Heart right ventricle (tissue), 16 donors: ENCODE measurements around the gene COPS7A. TPM values are rescaled to one million over a fixed set of nuclear protein-coding genes. Genes with fewer than 3 reads are reported as not detected.
A peak's percentile ranks its signal among the peaks of the same experiment; 100 is the strongest.

Experiments
- ATAC-seq, 8 donors: fragments of 200-7000 bp; cut with Tn5 transposase; one replicate each; pipeline ENCODE4 v1.9.1; 2020; ENCODE audit warnings: mild to moderate bottlenecking in 8 of 8, moderate library complexity in 8 of 8, moderate number of reproducible peaks in 1 of 8
- DNase-seq, 2 donors: peaks; one replicate each; pipeline ENCODE4 v3.0.0-alpha.2; 2020
- H3K27ac ChIP-seq, 10 donors: fragments of 200-600 bp; sonication (generic) in 2 of 10; one replicate each; pipeline versions ENCODE4 v1.5.0 to v1.8.0; 2020 to 2022; ENCODE audit warnings: mild to moderate bottlenecking in 3 of 10
- H3K27me3 ChIP-seq, 7 donors: fragments of 200-600 bp; one replicate each; pipeline ENCODE4 v1.8.0; 2021 to 2022; ENCODE audit warnings: mild to moderate bottlenecking in 2 of 7
- H3K36me3 ChIP-seq, 9 donors: fragments of 200-600 bp; sonication (generic) in 1 of 9; one replicate each; pipeline versions ENCODE4 v1.5.0 to v1.8.0; 2020 to 2022; ENCODE audit warnings: mild to moderate bottlenecking in 2 of 9
- H3K4me1 ChIP-seq, 9 donors: fragments of 200-600 bp; sonication (generic) in 1 of 9; one replicate each; pipeline versions ENCODE4 v1.5.0 to v1.8.0; 2020 to 2022; ENCODE audit warnings: mild to moderate bottlenecking in 4 of 9
- H3K4me3 ChIP-seq, 10 donors: fragments of 200-600 bp; sonication (generic) in 2 of 10; one replicate each; pipeline versions ENCODE4 v1.5.0 to v1.8.0; 2020 to 2022; ENCODE audit warnings: mild to moderate bottlenecking in 7 of 10, moderate library complexity in 2 of 10
- H3K9me3 ChIP-seq, 11 donors: fragments of 200-600 bp in 10 of 11; sonication (generic) in 2 of 11; one replicate each; pipeline versions ENCODE4 v1.5.0 to v1.8.0; 2013 to 2022; ENCODE audit warnings: mild to moderate bottlenecking in 2 of 11, control low read depth in 1 of 11, moderate library complexity in 1 of 11
- CTCF ChIP-seq, 9 donors: fragments of 200-600 bp; sonication (generic) in 2 of 9; IDR thresholded peaks; one replicate each; pipeline versions ENCODE4 v1.5.0 to v1.8.0; 2021 to 2022; ENCODE audit warnings: antibody characterized with exemption in 9 of 9, mild to moderate bottlenecking in 5 of 9, moderate library complexity in 1 of 9
- WGBS, 2 donors: extraction: QIAGEN DNeasy Blood & Tissue Kit; methylation state at CpG; one replicate each; pipeline ENCODE4 v1.1.7; 2013; ENCODE audit warnings: inconsistent platforms in 1 of 2; 5-methylcytosine and 5-hydroxymethylcytosine counted together
- intact Hi-C, 10 donors: fragments of 100-400 bp; cut with DNase I; formaldehyde crosslinking; loops; one replicate each; pipeline versions ENCODE4 v1.11.1 to v1.14.2; 2022
- polyA plus RNA-seq, 2 donors: library from polyadenylated mRNA; stranded (reverse); fragments of 200-250 nt; gene quantifications; one replicate each; pipeline ENCODE4 v1.2.3, GENCODE V29; 2013
- total RNA-seq, 10 donors: library from RNA; stranded (reverse); fragmentation: NEBNext Ultra II Directional in 3 of 10; extraction: Animal tissue kit (Norgen Biotek cat#: 25700) in 3 of 10; gene quantifications; one replicate each; pipeline versions ENCODE4 v1.2.1 to v1.2.4, GENCODE V29; 2021 to 2023
- donor health status: Arrhythmogenic right ventricular cardiomyopathy.
- donor health status: ischemic (EF 13 %, LVEDD 7.1; RV severe dilation, severe dysfunction).
- donor health status: healthy with polysubstance abuse.
- donor health status: DM: no; HTN: yes; CAD: no.
- donor health status: DM: no; HTN: no; CAD: no.
- donor health status: ischemic (EF 25% LVEDD 6.9; RV normal size, moderate dysfunction).
- donor health status: ischemic (EF 25% LVEDD 5.7; RV mildly dilated, moderate dysfunction).
- donor health status: healthy.
- donor health status: DM: yes; HTN: yes; CAD: no.
- donor health status: Ischemic cardiomyopathy.
- donor health status: ischemic (EF 35%, LVEDD 5.7; RV mildly dilated, moderate dysfunction).
- donor health status: nonischemic (EF 11% LVEDD 7.7; RV severe dilation, severe dysfunction).
- donor health status: DM: yes; HTN: yes; CAD: no.
- donor health status: PGD.
- donor health status: ischemic (EF 29% LVEDD 5.4; RV normal size, mild dysfunction).
- donor health status: nonischemic (EF 23%, LVEDD 6.1; RV moderate dilation, normal function).

The COPS7A gene
- total and polyA plus RNA-seq, 12 donors = 31.1 to 91.5 (median 77.9) TPM

GRCh38 chr12:6779708-6780432 is 56.0 kb downstream of the COPS7A start:
- TF ChIP-seq CTCF (IDR thresholded peaks at IDR 0.05) = no peak
- Histone ChIP-seq H3K27ac (peak overlapping the region in 1 of 10 donors; percentile 60), H3K36me3 (peaks cover 0 to 7% (median 0%) of the 10 kb centered on the region in 9 donors), H3K4me1 (peaks cover 0 to 26% (median 20%) of the 10 kb centered on the region in 9 donors), H3K9me3 (no peaks in the 10 kb centered on the region), H3K4me3 (no peak overlapping the region), H3K27me3 (peaks cover 0 to 30% (median 0%) of the 10 kb centered on the region in 7 donors)
- no peak for DNase-seq
- intact Hi-C loops = loop anchor here (1.0 to 5.0 kb wide), 10 partner anchors 26 to 163 kb away; partner anchors contain the start of genes MLF2 (in 5 of the 10), GPR162 (in 2 of the 10) and P3H3 (in 1 of the 10)
- WGBS, 2 donors = 91 to 92% methylated on average over 6 of the region's 6 CpGs
- no peak for ATAC-seq

- no peak for TF ChIP-seq CTCF (IDR thresholded peaks at IDR 0.05)
- H3K27ac ChIP-seq = no peak overlapping the region
- peaks cover 0 to 23% (median 0%) of the 10 kb centered on the region in 7 donors for H3K27me3 ChIP-seq
- DNase-seq = no peak
- no peaks in the 10 kb centered on the region for H3K9me3 ChIP-seq
- H3K4me1 ChIP-seq = peaks cover 0 to 31% (median 21%) of the 10 kb centered on the region in 9 donors
- WGBS, 2 donors = 85 to 88% methylated on average over 6 of the region's 6 CpGs
- no peak for ATAC-seq
- H3K36me3 ChIP-seq = peaks cover 0 to under 1% (median 0%) of the 10 kb centered on the region in 9 donors
- intact Hi-C loops = loop anchor here in 2 of 10 donors (5.0 kb wide), 2 partner anchors 42 to 43 kb away; partner anchors contain the start of gene GPR162 (in 1 of the 2)
- no peak overlapping the region for H3K4me3 ChIP-seq
These were observed 56.7 kb downstream of the COPS7A start for GRCh38 chr12:6780573-6780972.

Other genes starting within 250 kb of the COPS7A start
- gene MRPL51, start 230.8 kb upstream of the COPS7A start, total RNA-seq = 100 to 1,000 TPM; 232 to 300 (median 255) TPM
- 100 to 1,000 TPM; 123 to 181 TPM for gene MRPL51, start 230.8 kb upstream of the COPS7A start, polyA plus RNA-seq
- 10 to 100 TPM in 8 of 10 donors, 1 to 10 TPM in 2; 8.4 to 18.8 (median 13.1) TPM for gene NCAPD2, start 229.9 kb upstream of the COPS7A start, total RNA-seq
- 1 to 10 TPM; 5.4 to 5.8 TPM for gene NCAPD2, start 229.9 kb upstream of the COPS7A start, polyA plus RNA-seq
- gene GAPDH, start 189.5 kb upstream of the COPS7A start, total RNA-seq = 1,000 to 10,000 TPM; 4,081 to 7,888 (median 4,666) TPM
- 1,000 to 10,000 TPM; 5,840 to 6,426 TPM for gene GAPDH, start 189.5 kb upstream of the COPS7A start, polyA plus RNA-seq
- gene IFFO1, start 168.0 kb upstream of the COPS7A start, total RNA-seq = 10 to 100 TPM; 10.5 to 21.6 (median 17.3) TPM
- gene IFFO1, start 168.0 kb upstream of the COPS7A start, polyA plus RNA-seq = 10 to 100 TPM; 14.3 to 30.5 TPM
- 10 to 100 TPM; 11.1 to 29.2 (median 15.3) TPM for gene NOP2, start 155.8 kb upstream of the COPS7A start, total RNA-seq
- 10 to 100 TPM; 18.5 to 31.1 TPM for gene NOP2, start 155.8 kb upstream of the COPS7A start, polyA plus RNA-seq
- 100 to 1,000 TPM; 125 to 201 (median 153) TPM for gene CHD4, start 116.7 kb upstream of the COPS7A start, total RNA-seq
- 100 to 1,000 TPM; 129 to 265 TPM for gene CHD4, start 116.7 kb upstream of the COPS7A start, polyA plus RNA-seq
- 10 to 100 TPM in 1 of 10 donors, 1 to 10 TPM in 9; 2.1 to 10.0 (median 4.4) TPM for gene LPAR5, start 88.1 kb upstream of the COPS7A start, total RNA-seq
- 1 to 10 TPM; 1.7 to 4.4 TPM for gene LPAR5, start 88.1 kb upstream of the COPS7A start, polyA plus RNA-seq
- gene ACRBP, start 76.6 kb upstream of the COPS7A start, total RNA-seq = 1 to 10 TPM in 4 of 10 donors, under 1 TPM in 5, not detected in 1; 0.25 to 4.1 (median 0.79) TPM
- under 1 TPM; 0.29 to 0.43 TPM for gene ACRBP, start 76.6 kb upstream of the COPS7A start, polyA plus RNA-seq
- gene ING4, start 60.9 kb upstream of the COPS7A start, total RNA-seq = 10 to 100 TPM; 17.7 to 32.5 (median 22.6) TPM
- 10 to 100 TPM; 20.0 to 25.5 TPM for gene ING4, start 60.9 kb upstream of the COPS7A start, polyA plus RNA-seq
- gene ZNF384, start 34.7 kb upstream of the COPS7A start, total RNA-seq = 10 to 100 TPM; 25.1 to 36.0 (median 29.0) TPM
- 10 to 100 TPM; 17.6 to 23.7 TPM for gene ZNF384, start 34.7 kb upstream of the COPS7A start, polyA plus RNA-seq
- under 1 TPM in 4 of 10 donors, not detected in 6; 0.12 to 0.54 (median 0.25) TPM for gene PIANP, start 23.2 kb upstream of the COPS7A start, total RNA-seq
- under 1 TPM; 0.22 to 0.58 TPM for gene PIANP, start 23.2 kb upstream of the COPS7A start, polyA plus RNA-seq
- gene MLF2, start 29.1 kb downstream of the COPS7A start, total RNA-seq = 100 to 1,000 TPM; 135 to 182 (median 148) TPM
- 100 to 1,000 TPM; 108 to 197 TPM for gene MLF2, start 29.1 kb downstream of the COPS7A start, polyA plus RNA-seq
- 100 to 1,000 TPM in 5 of 10 donors, 10 to 100 TPM in 5; 73.3 to 194 (median 96.0) TPM for gene PTMS, start 42.3 kb downstream of the COPS7A start, total RNA-seq
- gene PTMS, start 42.3 kb downstream of the COPS7A start, polyA plus RNA-seq = 100 to 1,000 TPM; 289 to 361 TPM
- gene LAG3, start 48.5 kb downstream of the COPS7A start, total RNA-seq = 1 to 10 TPM in 1 of 10 donors, under 1 TPM in 7, not detected in 2; 0.16 to 2.1 (median 0.26) TPM
- 1 to 10 TPM in 1 of 2 donors, under 1 TPM in 1; 0.13 to 1.2 TPM for gene LAG3, start 48.5 kb downstream of the COPS7A start, polyA plus RNA-seq
- gene CD4, start 65.5 kb downstream of the COPS7A start, total RNA-seq = 10 to 100 TPM in 2 of 10 donors, 1 to 10 TPM in 8; 2.8 to 44.3 (median 5.0) TPM
- 1 to 10 TPM; 2.6 to 3.2 TPM for gene CD4, start 65.5 kb downstream of the COPS7A start, polyA plus RNA-seq
- 1 to 10 TPM; 1.8 to 5.7 (median 3.8) TPM for gene GPR162, start 97.8 kb downstream of the COPS7A start, total RNA-seq
- gene GPR162, start 97.8 kb downstream of the COPS7A start, polyA plus RNA-seq = 10 to 100 TPM in 1 of 2 donors, 1 to 10 TPM in 1; 7.0 to 16.8 TPM
- 10 to 100 TPM in 9 of 10 donors, 1 to 10 TPM in 1; 6.4 to 24.6 (median 16.0) TPM for gene P3H3, start 104.4 kb downstream of the COPS7A start, total RNA-seq
- 10 to 100 TPM; 12.5 to 37.8 TPM for gene P3H3, start 104.4 kb downstream of the COPS7A start, polyA plus RNA-seq
- 10 to 100 TPM in 2 of 10 donors, 1 to 10 TPM in 8; 2.4 to 14.6 (median 7.5) TPM for gene GNB3, start 116.9 kb downstream of the COPS7A start, total RNA-seq
- gene GNB3, start 116.9 kb downstream of the COPS7A start, polyA plus RNA-seq = 10 to 100 TPM in 1 of 2 donors, 1 to 10 TPM in 1; 1.9 to 15.0 TPM
- 1 to 10 TPM in 3 of 10 donors, under 1 TPM in 6, not detected in 1; 0.22 to 4.0 (median 0.55) TPM for gene CDCA3, start 127.2 kb downstream of the COPS7A start, total RNA-seq
- 1 to 10 TPM in 1 of 2 donors, under 1 TPM in 1; 0.45 to 1.5 TPM for gene CDCA3, start 127.2 kb downstream of the COPS7A start, polyA plus RNA-seq
- 10 to 100 TPM; 64.8 to 95.5 (median 74.1) TPM for gene USP5, start 128.1 kb downstream of the COPS7A start, total RNA-seq
- gene USP5, start 128.1 kb downstream of the COPS7A start, polyA plus RNA-seq = 10 to 100 TPM; 17.6 to 37.4 TPM
- gene TPI1, start 143.5 kb downstream of the COPS7A start, total RNA-seq = 1,000 to 10,000 TPM in 1 of 10 donors, 100 to 1,000 TPM in 9; 739 to 1,044 (median 839) TPM
- gene TPI1, start 143.5 kb downstream of the COPS7A start, polyA plus RNA-seq = 1,000 to 10,000 TPM in 1 of 2 donors, 100 to 1,000 TPM in 1; 367 to 1,432 TPM
- 1 to 10 TPM; 2.0 to 5.6 (median 3.4) TPM for gene SPSB2, start 149.3 kb downstream of the COPS7A start, total RNA-seq
- 1 to 10 TPM; 5.4 to 5.6 TPM for gene SPSB2, start 149.3 kb downstream of the COPS7A start, polyA plus RNA-seq
- gene LRRC23, start 180.8 kb downstream of the COPS7A start, total RNA-seq = 10 to 100 TPM in 6 of 10 donors, 1 to 10 TPM in 4; 6.5 to 16.1 (median 11.0) TPM
- gene LRRC23, start 180.8 kb downstream of the COPS7A start, polyA plus RNA-seq = 10 to 100 TPM; 12.6 to 16.6 TPM
- gene ENO2, start 190.5 kb downstream of the COPS7A start, total RNA-seq = 10 to 100 TPM in 8 of 10 donors, 1 to 10 TPM in 2; 6.3 to 68.4 (median 14.4) TPM
- 10 to 100 TPM; 19.2 to 19.3 TPM for gene ENO2, start 190.5 kb downstream of the COPS7A start, polyA plus RNA-seq
- gene ATN1, start 203.9 kb downstream of the COPS7A start, total RNA-seq = 10 to 100 TPM; 54.7 to 96.7 (median 65.8) TPM
- gene ATN1, start 203.9 kb downstream of the COPS7A start, polyA plus RNA-seq = 10 to 100 TPM; 48.7 to 92.5 TPM
- gene RNU7-1, start 219.8 kb downstream of the COPS7A start, total RNA-seq = not detected
- not detected for gene RNU7-1, start 219.8 kb downstream of the COPS7A start, polyA plus RNA-seq
- gene C12orf57, start 220.0 kb downstream of the COPS7A start, total RNA-seq = 100 to 1,000 TPM; 134 to 213 (median 167) TPM
- gene C12orf57, start 220.0 kb downstream of the COPS7A start, polyA plus RNA-seq = 100 to 1,000 TPM; 182 to 654 TPM
- gene PTPN6, start 227.3 kb downstream of the COPS7A start, total RNA-seq = 10 to 100 TPM in 2 of 10 donors, 1 to 10 TPM in 8; 2.9 to 32.5 (median 5.3) TPM
- gene PTPN6, start 227.3 kb downstream of the COPS7A start, polyA plus RNA-seq = 10 to 100 TPM in 1 of 2 donors, 1 to 10 TPM in 1; 8.1 to 12.1 TPM
- gene PHB2, start 246.6 kb downstream of the COPS7A start, total RNA-seq = 100 to 1,000 TPM; 139 to 203 (median 160) TPM
- gene PHB2, start 246.6 kb downstream of the COPS7A start, polyA plus RNA-seq = 100 to 1,000 TPM; 102 to 178 TPM
- gene EMG1, start 246.9 kb downstream of the COPS7A start, total RNA-seq = 10 to 100 TPM; 33.5 to 42.1 (median 38.3) TPM
- gene EMG1, start 246.9 kb downstream of the COPS7A start, polyA plus RNA-seq = 10 to 100 TPM; 13.8 to 31.4 TPM